ENCODE data around the gene CDC42BPB. TPM values are rescaled to one million over a fixed set of nuclear protein-coding genes. Genes with fewer than 3 reads are reported as not detected.

The CDC42BPB gene
- total RNA-seq, 4 donors from 2014 or later = 80.6 to 157 (median 118) TPM

GRCh38 chr14:102937331-102938175, 119.8 kb downstream of the CDC42BPB start:
- no peaks in the 10 kb centered on the region for H3K4me1 ChIP-seq
- H3K4me3 ChIP-seq = no peak overlapping the region
- intact Hi-C loops (cut with DNase I; ENCODE audit: low total_unique reads) = no loop called here
- TF ChIP-seq CTCF (IDR thresholded peaks at IDR 0.05) (no peak), POLR2A (IDR thresholded peaks at IDR 0.05) (no peak)
- H3K27me3 ChIP-seq = no peaks in the 10 kb centered on the region
- no peak overlapping the region for H3K27ac ChIP-seq
- H3K36me3 ChIP-seq = no peaks in the 10 kb centered on the region
- DNase-seq = no peak
- H3K9me3 ChIP-seq = no peaks in the 10 kb centered on the region

- no peak for DNase-seq
- no peak for TF ChIP-seq POLR2A (IDR thresholded peaks at IDR 0.05)
- no peak for TF ChIP-seq CTCF (IDR thresholded peaks at IDR 0.05)
- H3K4me3 ChIP-seq = no peak overlapping the region
- H3K27me3 ChIP-seq = peaks cover 0 to 4% of the 10 kb centered on the region in 2 donors
- H3K4me1 ChIP-seq = peaks cover 0 to under 1% of the 10 kb centered on the region in 2 donors
- H3K9me3 ChIP-seq = no peaks in the 10 kb centered on the region
- no peak overlapping the region for H3K27ac ChIP-seq
- H3K36me3 ChIP-seq = no peaks in the 10 kb centered on the region
- intact Hi-C loops (cut with DNase I; ENCODE audit: low total_unique reads) = no loop called here
Measured at GRCh38 chr14:102935756-102936155, 121.6 kb downstream of the CDC42BPB start.

GRCh38 chr14:102933618-102934231, 123.6 kb downstream of the CDC42BPB start:
- TF ChIP-seq CTCF (IDR thresholded peaks at IDR 0.05) = no peak
- TF ChIP-seq POLR2A (IDR thresholded peaks at IDR 0.05) = no peak
- no peaks in the 10 kb centered on the region for H3K9me3 ChIP-seq
- H3K27ac ChIP-seq = no peak overlapping the region
- DNase-seq = no peak
- intact Hi-C loops (cut with DNase I; ENCODE audit: low total_unique reads) = no loop called here
- H3K4me3 ChIP-seq = no peak overlapping the region
- peaks cover 7 to 20% of the 10 kb centered on the region in 2 donors for H3K4me1 ChIP-seq
- H3K27me3 ChIP-seq = peaks cover 9 to 23% of the 10 kb centered on the region in 2 donors
- no peaks in the 10 kb centered on the region for H3K36me3 ChIP-seq

GRCh38 chr14:102932484-102933248, 124.7 kb downstream of the CDC42BPB start:
- Histone ChIP-seq H3K27ac (no peak overlapping the region), H3K27me3 (peaks cover 9 to 30% of the 10 kb centered on the region in 2 donors), H3K9me3 (no peaks in the 10 kb centered on the region), H3K4me3 (no peak overlapping the region), H3K36me3 (no peaks in the 10 kb centered on the region), H3K4me1 (peaks cover 7 to 27% of the 10 kb centered on the region in 2 donors)
- TF ChIP-seq CTCF (IDR thresholded peaks at IDR 0.05) (no peak), POLR2A (IDR thresholded peaks at IDR 0.05) (no peak)
- DNase-seq = no peak
- intact Hi-C loops (cut with DNase I; ENCODE audit: low total_unique reads) = no loop called here
